ENCODE data around the gene BABAM1. TPM values are rescaled to one million over a fixed set of nuclear protein-coding genes. Genes with fewer than 3 reads are reported as not detected.
A peak's percentile ranks its signal among the peaks of the same experiment; 100 is the strongest.

Gene BABAM1
- total RNA-seq, 3 donors from 2014 or later (not counting 1 experiment from before 2014, with no cell fraction given), result 106 to 127 (median 106) TPM

DNA sequence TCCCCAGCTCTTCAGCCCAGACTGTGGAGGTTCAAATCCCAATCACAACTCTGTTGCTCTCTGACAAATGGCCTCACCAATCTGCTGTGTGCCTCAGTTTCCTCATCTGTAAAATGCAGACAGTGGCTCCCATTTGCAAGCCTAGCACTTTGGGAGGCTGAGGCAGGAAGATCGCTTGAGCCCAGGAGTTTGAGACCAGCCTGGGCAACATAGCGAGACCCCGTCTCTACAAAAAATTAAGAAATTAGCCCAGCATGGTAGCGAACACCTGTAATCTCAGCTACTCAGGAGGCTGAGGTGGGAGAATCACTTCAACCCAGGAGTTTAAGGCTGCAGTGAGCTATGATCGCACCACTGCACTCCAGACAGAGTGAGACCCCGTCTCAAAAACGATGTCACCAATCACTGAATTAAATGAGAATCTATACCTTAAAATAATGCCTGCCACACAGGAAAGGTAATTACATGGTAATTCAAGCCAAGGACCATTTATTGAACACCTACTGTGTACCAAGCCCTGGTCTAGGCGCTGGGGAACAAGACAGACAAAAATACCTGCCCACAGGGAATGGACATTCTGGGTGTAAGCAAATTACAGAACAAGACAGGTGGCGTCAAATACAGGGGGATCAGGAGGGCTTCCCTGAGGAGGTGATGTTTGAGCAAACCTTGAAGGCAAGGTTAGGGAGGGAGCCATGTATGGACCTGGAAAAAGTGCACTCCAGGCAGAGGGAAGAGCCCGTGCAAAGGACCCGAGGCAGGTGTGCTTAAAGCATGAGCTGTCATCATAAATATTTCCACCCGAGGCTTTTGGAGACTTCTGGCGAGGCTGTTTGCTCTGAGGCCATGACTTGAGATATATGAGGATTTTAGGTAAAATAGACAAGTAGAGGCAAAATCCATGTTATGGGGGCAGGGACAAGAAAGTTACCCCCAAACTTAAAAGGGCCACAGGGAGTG is 29.2 kb upstream of the BABAM1 start:
- Histone ChIP-seq H3K9me3 (ENCODE audit: control insufficient read depth, insufficient read depth, low read length) (no peaks in the 10 kb centered on the region), H3K27ac (ENCODE audit: low read length) (no peak overlapping the region), H3K4me3 (ENCODE audit: low read length) (no peak overlapping the region), H3K27me3 (ENCODE audit: control insufficient read depth, insufficient read depth, low read length) (no peaks in the 10 kb centered on the region), H3K36me3 (ENCODE audit: control insufficient read depth, insufficient read depth, low read length) (no peaks in the 10 kb centered on the region), H3K4me1 (ENCODE audit: control insufficient read depth, insufficient read depth, low read length) (peaks cover 16% of the 10 kb centered on the region)
- TF ChIP-seq CTCF (IDR thresholded peaks at IDR 0.05), result no peak
- intact Hi-C loops (cut with micrococcal nuclease), result no loop called here
- no peak overlapping the region for H3K27ac Mint-ChIP-seq
- peaks cover 0 to 27% of the 10 kb centered on the region in 2 donors for H3K4me1 Mint-ChIP-seq
- H3K9me3 Mint-ChIP-seq, result no peaks in the 10 kb centered on the region
- H3K36me3 Mint-ChIP-seq, result no peaks in the 10 kb centered on the region
- 97% methylated on average over 13 of the region's 13 CpGs for WGBS (ENCODE audit: insufficient coverage)
- ATAC-seq (no peak), DNase-seq (no peak)
- H3K27me3 Mint-ChIP-seq (ENCODE audit: low read depth in 2 of 2), result no peaks in the 10 kb centered on the region
- peak overlapping the region; percentile 64 for H3K4me3 Mint-ChIP-seq

GRCh38 chr19:17240062-17240752 is 27.0 kb upstream of the BABAM1 start:
- no peaks in the 10 kb centered on the region for H3K36me3 Mint-ChIP-seq
- H3K9me3 Mint-ChIP-seq, result no peaks in the 10 kb centered on the region
- no peaks in the 10 kb centered on the region for H3K27me3 ChIP-seq (ENCODE audit: control insufficient read depth, insufficient read depth, low read length)
- 89% methylated on average over 24 of the region's 24 CpGs for WGBS (ENCODE audit: insufficient coverage)
- no peaks in the 10 kb centered on the region for H3K36me3 ChIP-seq (ENCODE audit: control insufficient read depth, insufficient read depth, low read length)
- H3K9me3 ChIP-seq (ENCODE audit: control insufficient read depth, insufficient read depth, low read length), result no peaks in the 10 kb centered on the region
- no peak for DNase-seq
- no peaks in the 10 kb centered on the region for H3K27me3 Mint-ChIP-seq (ENCODE audit: low read depth in 2 of 2)
- no peak overlapping the region for H3K27ac ChIP-seq (ENCODE audit: low read length)
- no peak for TF ChIP-seq CTCF (IDR thresholded peaks at IDR 0.05)
- no peak for ATAC-seq
- peaks cover 13% of the 10 kb centered on the region for H3K4me1 ChIP-seq (ENCODE audit: control insufficient read depth, insufficient read depth, low read length)
- H3K4me3 ChIP-seq (ENCODE audit: low read length), result no peak overlapping the region
- no peak overlapping the region for H3K27ac Mint-ChIP-seq
- H3K4me1 Mint-ChIP-seq, result peaks cover 0 to 19% of the 10 kb centered on the region in 2 donors
- H3K4me3 Mint-ChIP-seq, result no peak overlapping the region
- intact Hi-C loops (cut with micrococcal nuclease), result no loop called here

GRCh38 chr19:17240826-17241399 is 26.3 kb upstream of the BABAM1 start:
- Histone ChIP-seq H3K4me3 (ENCODE audit: low read length) (no peak overlapping the region), H3K36me3 (ENCODE audit: control insufficient read depth, insufficient read depth, low read length) (no peaks in the 10 kb centered on the region), H3K27me3 (ENCODE audit: control insufficient read depth, insufficient read depth, low read length) (no peaks in the 10 kb centered on the region), H3K4me1 (ENCODE audit: control insufficient read depth, insufficient read depth, low read length) (peaks cover 11% of the 10 kb centered on the region), H3K9me3 (ENCODE audit: control insufficient read depth, insufficient read depth, low read length) (no peaks in the 10 kb centered on the region), H3K27ac (ENCODE audit: low read length) (no peak overlapping the region)
- H3K36me3 Mint-ChIP-seq, result no peaks in the 10 kb centered on the region
- no peak overlapping the region for H3K27ac Mint-ChIP-seq
- no peak overlapping the region for H3K4me3 Mint-ChIP-seq
- ATAC-seq, result no peak
- 96% methylated on average over 6 of the region's 6 CpGs for WGBS (ENCODE audit: insufficient coverage)
- H3K9me3 Mint-ChIP-seq, result no peaks in the 10 kb centered on the region
- peaks cover 0 to 12% of the 10 kb centered on the region in 2 donors for H3K4me1 Mint-ChIP-seq
- H3K27me3 Mint-ChIP-seq (ENCODE audit: low read depth in 2 of 2), result no peaks in the 10 kb centered on the region
- no peak for DNase-seq
- intact Hi-C loops (cut with micrococcal nuclease), result no loop called here
- TF ChIP-seq CTCF (IDR thresholded peaks at IDR 0.05), result no peak
